Measurements from ENCODE around the gene TBX4.

DNA sequence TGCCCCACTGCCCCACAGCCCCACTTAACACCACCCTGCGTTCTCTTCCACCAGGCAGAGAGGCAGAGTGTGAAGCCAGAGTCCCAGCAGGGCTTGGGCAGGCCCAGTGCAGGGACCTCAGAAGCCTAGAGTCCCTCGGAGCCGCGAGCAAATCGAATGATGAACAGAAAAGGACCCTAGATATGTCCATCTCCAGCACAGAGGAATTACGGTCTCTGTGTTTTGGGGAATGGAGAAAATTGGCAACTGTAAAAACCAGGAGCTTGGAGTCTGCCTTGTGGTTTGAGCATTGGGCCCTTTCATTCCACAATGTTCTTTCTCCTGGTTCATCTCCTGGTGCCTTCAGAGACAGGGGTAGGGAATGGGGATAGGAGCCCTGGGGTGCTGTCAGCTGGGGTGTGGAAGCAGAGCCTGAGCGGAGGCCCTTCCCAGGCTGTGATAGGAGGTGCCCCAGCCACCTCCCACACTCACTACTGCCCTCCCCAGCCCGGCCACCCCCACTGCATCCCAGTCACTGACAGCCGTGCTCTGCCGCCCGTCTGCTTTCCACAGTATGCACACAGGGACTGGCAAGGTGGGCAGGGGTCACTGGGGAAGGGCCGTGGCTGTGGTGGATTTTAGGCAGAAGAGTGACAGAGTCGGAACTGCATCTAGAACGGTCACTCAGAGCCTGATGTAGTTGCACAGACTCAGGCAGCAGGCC is 26.7 kb downstream of the TBX4 start:
- TF ChIP-seq, protein P1, sequence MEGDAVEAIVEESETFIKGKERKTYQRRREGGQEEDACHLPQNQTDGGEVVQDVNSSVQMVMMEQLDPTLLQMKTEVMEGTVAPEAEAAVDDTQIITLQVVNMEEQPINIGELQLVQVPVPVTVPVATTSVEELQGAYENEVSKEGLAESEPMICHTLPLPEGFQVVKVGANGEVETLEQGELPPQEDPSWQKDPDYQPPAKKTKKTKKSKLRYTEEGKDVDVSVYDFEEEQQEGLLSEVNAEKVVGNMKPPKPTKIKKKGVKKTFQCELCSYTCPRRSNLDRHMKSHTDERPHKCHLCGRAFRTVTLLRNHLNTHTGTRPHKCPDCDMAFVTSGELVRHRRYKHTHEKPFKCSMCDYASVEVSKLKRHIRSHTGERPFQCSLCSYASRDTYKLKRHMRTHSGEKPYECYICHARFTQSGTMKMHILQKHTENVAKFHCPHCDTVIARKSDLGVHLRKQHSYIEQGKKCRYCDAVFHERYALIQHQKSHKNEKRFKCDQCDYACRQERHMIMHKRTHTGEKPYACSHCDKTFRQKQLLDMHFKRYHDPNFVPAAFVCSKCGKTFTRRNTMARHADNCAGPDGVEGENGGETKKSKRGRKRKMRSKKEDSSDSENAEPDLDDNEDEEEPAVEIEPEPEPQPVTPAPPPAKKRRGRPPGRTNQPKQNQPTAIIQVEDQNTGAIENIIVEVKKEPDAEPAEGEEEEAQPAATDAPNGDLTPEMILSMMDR (IDR thresholded peaks at IDR 0.05) = no peak
- TF ChIP-seq EZH2 (IDR thresholded peaks at IDR 0.05) = no peak
